ENCODE measurements around the gene TLL1. TPM values are rescaled to one million over a fixed set of nuclear protein-coding genes. Genes with fewer than 3 reads are reported as not detected.

Gene TLL1
- total RNA-seq, 1 donor = 0.09 TPM

DNA sequence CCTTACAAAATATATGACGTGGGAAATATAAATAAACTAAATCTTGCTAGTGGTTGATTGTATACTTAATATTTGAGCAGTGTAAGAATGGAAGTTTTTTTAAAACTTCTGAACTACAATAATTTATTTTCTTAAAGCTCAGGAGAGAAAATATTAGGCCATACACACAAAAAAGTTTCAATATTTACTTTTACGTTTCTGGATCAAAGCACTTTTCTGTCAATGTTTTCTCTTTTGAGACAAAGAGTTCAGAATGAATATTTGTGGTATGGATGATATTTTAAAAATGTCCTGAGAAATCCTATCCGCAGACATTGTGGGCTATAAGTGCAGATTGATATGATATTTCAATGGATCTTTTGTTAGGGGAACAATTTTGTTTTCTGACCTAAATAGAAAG lies 109.9 kb downstream of the TLL1 start:
- TF ChIP-seq, protein P1, sequence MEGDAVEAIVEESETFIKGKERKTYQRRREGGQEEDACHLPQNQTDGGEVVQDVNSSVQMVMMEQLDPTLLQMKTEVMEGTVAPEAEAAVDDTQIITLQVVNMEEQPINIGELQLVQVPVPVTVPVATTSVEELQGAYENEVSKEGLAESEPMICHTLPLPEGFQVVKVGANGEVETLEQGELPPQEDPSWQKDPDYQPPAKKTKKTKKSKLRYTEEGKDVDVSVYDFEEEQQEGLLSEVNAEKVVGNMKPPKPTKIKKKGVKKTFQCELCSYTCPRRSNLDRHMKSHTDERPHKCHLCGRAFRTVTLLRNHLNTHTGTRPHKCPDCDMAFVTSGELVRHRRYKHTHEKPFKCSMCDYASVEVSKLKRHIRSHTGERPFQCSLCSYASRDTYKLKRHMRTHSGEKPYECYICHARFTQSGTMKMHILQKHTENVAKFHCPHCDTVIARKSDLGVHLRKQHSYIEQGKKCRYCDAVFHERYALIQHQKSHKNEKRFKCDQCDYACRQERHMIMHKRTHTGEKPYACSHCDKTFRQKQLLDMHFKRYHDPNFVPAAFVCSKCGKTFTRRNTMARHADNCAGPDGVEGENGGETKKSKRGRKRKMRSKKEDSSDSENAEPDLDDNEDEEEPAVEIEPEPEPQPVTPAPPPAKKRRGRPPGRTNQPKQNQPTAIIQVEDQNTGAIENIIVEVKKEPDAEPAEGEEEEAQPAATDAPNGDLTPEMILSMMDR (IDR thresholded peaks at IDR 0.05; ENCODE audit: insufficient read depth, low read length) = no peak
- H3K4me3 ChIP-seq (ENCODE audit: low read depth, low read length) = no peak overlapping the region
- no peak for DNase-seq (ENCODE audit: low read depth)

DNA sequence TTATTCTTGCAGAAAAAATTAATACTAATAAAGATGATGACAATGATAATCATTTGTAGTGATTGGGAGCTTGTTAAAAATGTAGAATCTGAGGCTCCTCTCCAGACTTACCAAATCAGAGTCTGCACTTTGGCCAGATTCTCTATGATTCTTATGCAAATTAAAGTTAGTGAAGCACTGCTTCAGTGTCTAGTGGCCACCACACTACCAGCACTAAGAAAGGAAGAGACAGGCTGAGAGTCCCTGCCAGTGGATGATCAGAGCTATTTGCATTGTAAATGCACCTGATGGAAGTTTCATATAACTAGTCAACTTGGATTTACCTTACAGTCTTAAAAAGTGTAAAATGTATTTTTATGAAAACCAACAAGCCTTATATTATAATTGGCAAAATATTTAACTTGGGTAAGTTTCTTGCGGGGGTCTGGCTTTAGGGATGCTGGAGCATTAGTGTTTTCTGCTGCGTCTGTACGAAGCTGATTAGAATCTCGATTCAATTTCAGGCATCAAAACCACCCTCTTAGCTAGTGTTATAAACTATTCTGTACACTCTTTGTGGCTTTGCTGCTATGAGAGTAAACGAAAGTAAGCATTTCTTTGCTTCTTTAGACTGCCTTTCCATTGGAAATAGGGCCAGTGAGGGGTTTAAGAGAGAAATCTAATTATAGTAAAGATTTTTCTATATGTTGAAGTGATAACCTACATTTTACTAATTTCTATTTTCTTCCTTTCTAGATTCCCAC lies 114.1 kb downstream of the TLL1 start:
- H3K4me3 ChIP-seq (ENCODE audit: low read depth, low read length) = no peak overlapping the region
- TF ChIP-seq, protein P1 (IDR thresholded peaks at IDR 0.05; ENCODE audit: insufficient read depth, low read length) = no peak
- DNase-seq (ENCODE audit: low read depth) = no peak

DNA sequence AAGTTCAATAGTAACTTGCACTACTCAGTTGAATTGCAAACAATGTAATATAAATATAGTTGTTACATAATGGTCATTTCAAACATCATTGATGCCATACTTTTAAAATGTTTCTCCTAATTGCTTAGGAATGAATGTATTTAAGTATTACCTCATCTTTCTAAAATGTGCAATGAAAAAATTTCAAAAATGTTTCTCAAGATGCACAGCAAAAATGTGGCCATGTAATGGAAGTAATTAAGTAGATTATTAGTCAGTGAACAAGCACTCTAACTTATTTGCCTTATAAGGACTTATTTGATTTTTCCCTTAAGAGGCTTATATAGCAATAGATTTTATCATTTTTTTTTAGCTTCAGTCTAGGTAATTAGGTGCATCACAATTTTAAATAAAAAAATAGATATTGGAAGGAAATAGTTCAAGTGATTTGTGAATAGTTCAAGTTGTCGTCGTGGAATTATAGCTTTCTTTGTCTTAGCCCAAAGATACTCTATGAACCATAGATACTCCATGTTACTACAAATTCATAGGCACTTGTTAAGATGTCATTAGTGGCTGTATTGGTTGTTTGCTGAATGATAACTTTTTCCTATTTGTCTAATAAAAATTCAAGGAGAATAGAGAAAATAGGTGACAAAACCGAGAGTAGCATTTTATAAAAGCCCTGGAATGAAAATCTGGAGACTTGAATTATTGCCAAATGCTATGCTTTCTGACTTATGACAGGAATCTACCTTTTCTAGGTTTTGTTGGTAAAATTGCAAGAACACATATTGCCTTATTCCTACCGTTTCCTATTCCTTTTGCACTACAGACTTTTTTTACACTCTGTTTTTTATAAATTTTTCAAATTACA lies 118.5 kb downstream of the TLL1 start:
- TF ChIP-seq, protein P1 (IDR thresholded peaks at IDR 0.05; ENCODE audit: insufficient read depth, low read length) = no peak
- peak; percentile 21 for DNase-seq (ENCODE audit: low read depth)
- H3K4me3 ChIP-seq (ENCODE audit: low read depth, low read length) = no peak overlapping the region

DNA sequence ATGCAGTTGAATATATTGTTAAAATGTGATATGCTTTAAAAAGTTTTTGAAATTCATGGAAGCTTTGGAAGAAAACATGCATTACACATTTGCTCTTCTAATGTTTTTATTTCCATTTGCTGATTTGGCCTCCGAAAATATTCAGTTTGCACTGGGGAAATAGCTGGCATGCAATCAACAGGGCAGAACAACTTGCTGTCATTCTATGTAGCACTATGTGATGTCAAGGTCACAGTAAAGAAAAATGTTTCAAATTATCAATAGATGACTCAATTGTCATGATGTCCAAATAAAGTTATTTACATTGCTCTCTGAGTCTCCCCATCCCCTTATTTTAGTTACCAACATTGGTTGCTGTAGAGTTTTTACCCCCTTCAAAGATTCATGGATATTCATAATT lies 119.2 kb downstream of the TLL1 start:
- H3K4me3 ChIP-seq (ENCODE audit: low read depth, low read length) = no peak overlapping the region
- DNase-seq (ENCODE audit: low read depth) = no peak
- TF ChIP-seq, protein P1 (IDR thresholded peaks at IDR 0.05; ENCODE audit: insufficient read depth, low read length) = no peak

DNA sequence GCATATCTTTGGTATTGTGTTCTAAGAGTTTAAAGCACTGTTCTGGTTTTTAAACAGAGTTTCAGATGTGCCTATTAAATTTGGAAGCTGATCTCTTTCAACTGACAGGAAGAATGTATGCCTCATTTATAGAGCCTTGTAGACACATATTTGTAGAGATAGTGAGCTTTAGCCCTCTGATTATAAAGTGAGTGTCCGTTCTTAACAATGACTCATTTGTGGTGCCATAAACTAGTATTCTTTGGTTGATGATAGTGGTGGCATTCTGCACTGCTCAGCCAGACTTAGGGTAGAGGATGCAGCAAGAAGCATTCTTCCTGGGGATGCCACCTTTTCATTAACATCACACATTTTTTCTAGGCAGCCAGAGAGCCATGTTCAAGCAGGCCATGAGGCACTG lies 121.7 kb downstream of the TLL1 start:
- H3K4me3 ChIP-seq (ENCODE audit: low read depth, low read length) = no peak overlapping the region
- peak; percentile 4 for DNase-seq (ENCODE audit: low read depth)
- TF ChIP-seq, protein P1 (IDR thresholded peaks at IDR 0.05; ENCODE audit: insufficient read depth, low read length) = no peak

DNA sequence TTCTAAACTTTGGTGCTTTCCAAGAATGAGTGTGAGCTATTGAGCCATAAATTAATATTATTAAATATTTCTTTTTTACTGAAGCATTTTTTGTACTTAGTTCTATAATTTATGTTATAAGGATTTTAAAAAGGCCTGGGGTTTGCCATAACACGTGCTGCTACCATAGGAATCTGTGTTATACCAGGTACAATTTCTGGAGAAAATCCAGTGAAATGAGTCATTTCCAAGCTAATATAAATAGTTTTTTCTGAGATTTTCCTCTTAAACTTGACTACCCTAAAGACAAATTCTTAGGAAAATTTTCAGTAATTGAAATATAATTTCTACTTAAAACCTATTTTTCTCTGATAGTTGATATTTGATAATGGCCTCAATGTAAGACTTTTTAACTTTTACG lies 130.8 kb downstream of the TLL1 start:
- no peak for DNase-seq (ENCODE audit: low read depth)
- TF ChIP-seq, protein P1 (IDR thresholded peaks at IDR 0.05; ENCODE audit: insufficient read depth, low read length) = no peak
- no peak overlapping the region for H3K4me3 ChIP-seq (ENCODE audit: low read depth, low read length)
